OCI-LY7 (cell line): ENCODE data around the gene DHX29. TPM values are rescaled to one million over a fixed set of nuclear protein-coding genes. Genes with fewer than 3 reads are reported as not detected.

Experiments used
- BruUV-seq: library from RNA; stranded (reverse); fragments of 400-500 nt; replicated peaks from 2 replicates; lab custom pipeline; 2021; lab: Mats Ljungman, UMichigan
- CTCF ChIA-PET: fragments of 300-600 bp; sonication (Branson Sonifier 250); formaldehyde crosslinking; loops from one replicate; lab custom pipeline; 2022; ENCODE audit warnings: antibody characterized with exemption; ENCODE audit not compliant: unreplicated experiment; lab: Charles Lee
- POLR2A ChIA-PET: fragments of 300-600 bp; sonication (Branson Sonifier 250); formaldehyde crosslinking; loops from one replicate; lab custom pipeline; 2022; ENCODE audit warnings: antibody characterized with exemption; lab: Charles Lee
- DNase-seq: peaks from one replicate; pipeline ENCODE4 v3.0.0-alpha.2; 2015; ENCODE audit warnings: low spot score
- H2AFZ ChIP-seq: fragments of 200-600 bp; sonication (generic), shearing (Covaris generic); 2 replicates; pipeline ENCODE4 v1.6.1; 2014; ENCODE audit warnings: mild to moderate bottlenecking, antibody characterized with exemption, low read length, moderate library complexity
- H3K27ac ChIP-seq: fragments of 200-600 bp; sonication (generic); 2 replicates; pipeline ENCODE4 v1.5.1; 2014; ENCODE audit warnings: mixed run types, low read depth, mild to moderate bottlenecking, moderate library complexity, low read length, inconsistent platforms; ENCODE audit not compliant: poor library complexity, severe bottlenecking
- H3K36me3 ChIP-seq: fragments of 200-600 bp; sonication (generic); 2 replicates; pipeline ENCODE4 v1.6.1; 2014; ENCODE audit warnings: mild to moderate bottlenecking, antibody characterized with exemption, low read length, moderate library complexity, mixed read lengths; ENCODE audit not compliant: insufficient read depth
- H3K4me1 ChIP-seq: fragments of 200-600 bp; sonication (generic); 2 replicates; pipeline ENCODE4 v1.5.1; 2014; ENCODE audit warnings: mild to moderate bottlenecking, low read length; ENCODE audit not compliant: insufficient read depth, poor library complexity, severe bottlenecking
- H3K4me2 ChIP-seq: fragments of 200-600 bp; sonication (generic); 2 replicates; pipeline ENCODE4 v1.6.1; 2014; ENCODE audit warnings: mild to moderate bottlenecking, low read length
- H3K4me3 ChIP-seq: fragments of 200-600 bp; sonication (generic); 2 replicates; pipeline ENCODE4 v1.5.1; 2014; ENCODE audit warnings: mild to moderate bottlenecking, low read depth, low read length; ENCODE audit not compliant: poor library complexity, severe bottlenecking
- H3K79me2 ChIP-seq: fragments of 200-600 bp; sonication (generic); 2 replicates; pipeline ENCODE4 v1.6.1; 2016; ENCODE audit warnings: low read depth, mild to moderate bottlenecking, low read length, moderate library complexity, mixed read lengths; ENCODE audit not compliant: insufficient read depth
- H3K9me2 ChIP-seq: fragments of 200-600 bp; sonication (generic); 2 replicates; pipeline ENCODE4 v1.6.1; 2016; ENCODE audit warnings: mild to moderate bottlenecking, low read length, mixed read lengths; ENCODE audit not compliant: insufficient read depth
- H3K9me3 ChIP-seq: fragments of 200-600 bp; sonication (generic); 2 replicates; pipeline ENCODE4 v1.6.1; 2014; ENCODE audit warnings: mild to moderate bottlenecking, mixed run types, low read length, mixed read lengths
- H4K20me1 ChIP-seq: fragments of 200-600 bp; sonication (generic); 2 replicates; pipeline ENCODE4 v1.6.1; 2014; ENCODE audit warnings: mild to moderate bottlenecking, antibody characterized with exemption, low read length, moderate library complexity, mixed read lengths; ENCODE audit not compliant: insufficient read depth
- CTCF ChIP-seq: fragments of 200-600 bp; sonication (generic); conservative IDR thresholded peaks from 2 replicates; pipeline ENCODE4 v1.5.1; 2014; ENCODE audit warnings: mild to moderate bottlenecking, antibody characterized with exemption, low read length, moderate library complexity, mixed read lengths
- EZH2phosphoT487 ChIP-seq: fragments of 200-600 bp; sonication (generic); IDR thresholded peaks from 2 replicates; pipeline ENCODE4 v1.6.1; 2018; ENCODE audit warnings: low read depth, borderline replicate concordance, mild to moderate bottlenecking, mixed run types, antibody characterized with exemption, low read length, moderate library complexity, mixed read lengths
- intact Hi-C: fragments of 100-400 bp; cut with micrococcal nuclease; formaldehyde crosslinking; loops from one replicate; pipeline ENCODE4 v1.10.0; 2022; ENCODE audit not compliant: unreplicated experiment
- total RNA-seq, 2 experiments: library from RNA; depleted of rRNA in 1 of 2; stranded (reverse); fragments of >200 nt in 1 of 2; shearing (Covaris generic) in 1 of 2; gene quantifications; 2 replicates each; pipeline ENCODE4 v1.2.3, GENCODE V29; 2014 to 2022

DHX29 gene
- total RNA-seq, 2 experiments from 2014 or later, result 12.7 to 19.9 TPM

DNA sequence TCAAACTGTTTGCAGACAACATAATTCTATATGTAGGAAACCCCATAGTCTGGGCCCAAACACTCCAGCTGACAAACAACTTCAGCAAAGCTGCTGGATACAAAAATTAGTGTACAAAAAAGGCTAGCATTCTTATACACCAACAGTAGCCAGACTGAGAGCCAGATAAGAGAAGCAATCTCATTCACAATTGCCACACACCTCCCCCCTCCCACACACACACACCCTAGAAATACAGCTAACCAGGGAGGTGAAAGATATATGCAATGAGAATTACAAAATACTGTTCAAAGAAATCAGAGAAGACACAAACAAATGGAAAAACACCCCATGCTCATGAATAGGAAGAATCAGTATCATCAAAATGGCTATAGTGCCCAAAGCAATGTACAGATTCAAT lies 9.3 kb upstream of the DHX29 start:
- CTCF ChIA-PET, result no interaction called here
- intact Hi-C loops, result no loop called here
- TF ChIP-seq EZH2phosphoT487, result no peak
- TF ChIP-seq CTCF, result no peak

GRCh38 chr5:55316289-55316688 lies 8.8 kb upstream of the DHX29 start:
- CTCF ChIA-PET, result no interaction called here
- H3K9me3 ChIP-seq, result peaks cover 39% of the 10 kb centered on the region; the same call in 1 of the 2 replicates
- no TSS peak for BruUV-seq
- no peak overlapping the region for H2AFZ ChIP-seq
- POLR2A ChIA-PET, result interaction anchor here (0.5 to 3.2 kb wide), 2 partner anchors 10 to 49 kb away, joined by 7 to 15 read pairs; partner anchors contain the start of genes DHX29 and MTREX
- H3K4me1 ChIP-seq, result no peaks in the 10 kb centered on the region
- H3K9me2 ChIP-seq, result no peaks in the 10 kb centered on the region
- DNase-seq, result no peak
- H3K36me3 ChIP-seq, result peaks cover 81% of the 10 kb centered on the region
- peaks cover 100% of the 10 kb centered on the region for H3K79me2 ChIP-seq
- no peak overlapping the region for H3K27ac ChIP-seq
- H3K4me2 ChIP-seq, result no peak overlapping the region
- no peak for TF ChIP-seq EZH2phosphoT487
- no peak overlapping the region for H3K4me3 ChIP-seq
- H4K20me1 ChIP-seq, result peaks cover 12% of the 10 kb centered on the region
- intact Hi-C loops, result no loop called here

More for the DNA sequence above, 9.3 kb upstream of the DHX29 start:
- no TSS peak for BruUV-seq
- Histone ChIP-seq H3K36me3 (peaks cover 76% of the 10 kb centered on the region), H3K4me2 (no peak overlapping the region), H3K79me2 (peaks cover 100% of the 10 kb centered on the region), H3K4me1 (no peaks in the 10 kb centered on the region), H3K9me3 (peaks cover 34% of the 10 kb centered on the region; the same call in 1 of the 2 replicates), H2AFZ (no peak overlapping the region), H3K9me2 (no peaks in the 10 kb centered on the region), H4K20me1 (peaks cover 12% of the 10 kb centered on the region), H3K27ac (no peak overlapping the region), H3K4me3 (no peak overlapping the region)
- POLR2A ChIA-PET, result interaction anchor here (0.5 to 3.2 kb wide), 3 partner anchors 10 to 372 kb away, joined by 3 to 15 read pairs (median 7); partner anchors contain the start of genes DHX29 and MTREX
- no peak for DNase-seq

DNA sequence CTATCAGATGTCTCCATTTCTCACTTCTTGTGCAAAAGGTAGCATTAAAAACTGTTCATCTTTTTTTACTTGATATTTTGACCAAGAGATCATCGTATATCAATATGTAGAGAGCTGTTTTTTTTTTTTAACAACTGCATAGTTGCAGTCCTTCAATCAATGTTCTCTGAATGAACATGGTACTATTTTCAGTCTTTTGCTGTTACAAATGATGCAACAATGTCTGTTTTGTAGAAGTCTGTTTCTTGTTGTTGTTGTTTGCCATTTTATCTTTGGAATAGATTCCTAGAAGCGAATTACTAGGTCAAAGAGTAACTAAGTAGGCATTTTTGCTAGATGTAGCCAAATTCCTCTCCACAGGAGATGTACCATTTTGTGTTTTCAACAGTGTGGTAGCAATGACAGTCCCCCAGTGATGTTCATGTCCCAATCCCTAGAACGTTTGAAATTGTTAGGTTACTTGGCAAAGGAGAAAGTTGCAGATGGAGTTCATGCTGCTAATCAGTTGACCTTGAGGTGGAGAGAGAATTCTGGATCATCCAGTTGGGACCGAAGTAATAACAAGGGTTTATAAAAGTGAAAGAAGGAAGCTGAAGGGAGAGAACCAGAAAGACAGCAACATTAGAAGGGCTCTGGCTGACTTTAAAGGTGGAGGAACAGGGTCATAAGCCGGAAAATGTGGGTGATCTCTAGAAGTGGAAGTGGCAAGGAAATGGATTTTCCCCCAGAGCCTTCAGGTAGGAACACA lies 6.5 kb upstream of the DHX29 start:
- H4K20me1 ChIP-seq, result peaks cover 4% of the 10 kb centered on the region; the same call in 1 of the 2 replicates
- BruUV-seq, result no TSS peak
- ChIA-PET POLR2A (no interaction called here), CTCF (no interaction called here)
- DNase-seq, result no peak
- H3K4me3 ChIP-seq, result no peak overlapping the region
- H3K9me3 ChIP-seq, result peaks cover 42% of the 10 kb centered on the region; the same call in 1 of the 2 replicates
- TF ChIP-seq EZH2phosphoT487 (no peak), CTCF (no peak)
- peaks cover 90% of the 10 kb centered on the region for H3K36me3 ChIP-seq
- peaks cover 18% of the 10 kb centered on the region for H3K4me1 ChIP-seq
- H3K9me2 ChIP-seq, result no peaks in the 10 kb centered on the region
- H3K79me2 ChIP-seq, result peaks cover 100% of the 10 kb centered on the region
- no peak overlapping the region for H2AFZ ChIP-seq
- intact Hi-C loops, result no loop called here
- no peak overlapping the region for H3K27ac ChIP-seq
- H3K4me2 ChIP-seq, result no peak overlapping the region
